ENCODE results near the gene BNIP3.
"Not testable (repeated sequence)": the region's sequence is repeated elsewhere in the genome, so short reads cannot be mapped to it uniquely, and the experiment has no call there.

The BNIP3 gene

DNA sequence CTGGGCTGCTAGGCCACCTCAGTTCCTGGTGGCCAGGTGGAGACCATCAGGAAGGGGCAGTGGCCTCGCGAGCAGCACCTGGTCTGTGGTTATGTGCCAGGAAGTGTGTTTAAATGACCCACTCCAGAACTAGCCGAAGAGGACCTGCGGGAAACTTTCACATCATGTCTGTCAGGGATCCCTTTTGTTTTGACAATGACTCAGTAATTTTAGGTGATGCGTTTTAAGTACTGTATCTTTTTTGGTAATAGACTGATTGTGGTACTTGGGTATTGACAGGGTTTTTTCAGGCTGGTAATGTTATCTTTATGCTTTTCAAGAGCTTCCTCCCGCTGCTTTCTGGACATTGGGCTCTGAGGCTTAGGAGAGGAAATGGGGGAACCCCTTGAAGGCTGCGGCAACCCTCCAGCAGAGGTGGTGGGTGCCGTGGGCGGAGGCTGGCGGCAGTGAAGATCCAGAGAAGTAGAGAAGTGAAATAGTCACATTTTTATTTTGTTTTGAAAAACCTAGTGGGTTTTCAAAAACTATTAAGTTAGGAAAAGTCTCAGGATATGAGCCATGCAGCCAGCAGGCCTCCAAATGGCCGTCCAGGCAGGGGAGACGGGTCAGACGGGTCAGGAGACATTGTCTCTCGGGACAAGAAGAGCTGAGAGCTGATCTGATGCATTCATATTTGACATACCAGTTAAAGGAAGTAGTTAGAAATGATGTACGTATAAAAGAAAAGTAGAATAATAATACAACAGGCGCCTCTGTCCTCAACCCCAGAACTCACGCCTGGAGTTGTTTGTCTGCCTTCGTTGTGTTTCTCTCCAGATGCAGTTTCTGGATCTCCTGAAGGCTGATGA is 53.3 kb downstream of the BNIP3 start:
- DNase-seq, result no peak

DNA sequence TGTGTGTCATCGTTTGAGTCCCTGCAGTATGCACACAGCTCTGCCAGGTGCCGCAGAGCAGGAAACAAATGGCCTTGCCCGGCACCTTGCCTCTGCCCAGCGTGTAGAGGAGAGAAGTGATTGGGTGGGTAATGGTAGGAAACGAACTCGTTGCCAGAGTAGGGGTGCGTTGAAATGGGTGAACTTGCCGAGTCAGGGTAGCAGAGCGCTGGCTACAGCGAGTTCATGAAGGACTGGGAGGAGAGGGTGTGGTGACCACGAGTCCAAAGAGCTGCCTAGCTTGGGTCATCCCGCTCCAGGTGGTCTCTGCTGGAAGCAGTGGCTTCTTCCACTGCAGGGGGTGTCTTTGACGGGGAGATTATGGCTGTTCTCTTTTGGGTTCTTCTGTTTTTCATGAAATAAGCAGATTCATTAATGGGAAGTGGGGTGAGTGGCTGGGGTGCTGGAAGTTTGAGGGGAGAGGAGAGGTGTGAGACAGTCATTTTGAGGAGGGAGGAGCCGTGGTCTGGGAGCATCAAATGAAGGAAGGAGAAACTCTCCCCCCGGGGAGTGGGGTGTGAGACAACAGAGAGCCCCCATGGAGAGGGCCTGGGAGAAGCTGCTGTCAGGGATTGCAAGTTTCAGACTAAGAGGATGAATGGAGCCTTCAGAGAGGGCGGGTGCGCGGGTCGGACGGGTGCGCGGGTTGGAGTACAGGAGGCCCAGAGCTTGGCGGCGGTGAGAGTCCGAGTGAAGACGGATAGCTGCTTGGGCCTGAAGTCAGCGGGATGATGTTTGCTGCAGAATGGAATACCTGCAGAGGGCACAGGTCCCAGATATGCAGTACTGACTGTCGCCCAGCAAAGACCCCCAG is 54.8 kb downstream of the BNIP3 start:
- no peak for DNase-seq

DNA sequence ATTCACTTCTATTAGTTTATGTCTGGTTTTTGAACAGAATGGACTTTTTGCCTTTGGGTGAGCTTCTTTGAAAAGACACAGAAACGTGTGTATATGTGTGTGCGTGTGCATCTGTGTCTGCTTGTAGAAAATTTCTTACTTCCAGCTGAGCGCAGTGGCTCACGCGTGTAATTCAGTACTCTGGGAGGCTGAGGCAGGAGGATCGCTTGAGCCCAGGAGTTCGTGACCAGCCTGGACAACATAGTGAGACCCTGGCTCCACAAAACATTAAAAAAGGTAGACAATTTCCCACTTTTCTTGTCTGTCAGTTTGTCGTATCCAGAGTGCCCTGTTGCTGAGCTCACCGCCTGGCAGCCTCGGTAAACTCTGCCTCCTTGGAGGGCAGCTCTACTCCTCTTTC is 55.5 kb downstream of the BNIP3 start:
- DNase-seq, result no peak

DNA sequence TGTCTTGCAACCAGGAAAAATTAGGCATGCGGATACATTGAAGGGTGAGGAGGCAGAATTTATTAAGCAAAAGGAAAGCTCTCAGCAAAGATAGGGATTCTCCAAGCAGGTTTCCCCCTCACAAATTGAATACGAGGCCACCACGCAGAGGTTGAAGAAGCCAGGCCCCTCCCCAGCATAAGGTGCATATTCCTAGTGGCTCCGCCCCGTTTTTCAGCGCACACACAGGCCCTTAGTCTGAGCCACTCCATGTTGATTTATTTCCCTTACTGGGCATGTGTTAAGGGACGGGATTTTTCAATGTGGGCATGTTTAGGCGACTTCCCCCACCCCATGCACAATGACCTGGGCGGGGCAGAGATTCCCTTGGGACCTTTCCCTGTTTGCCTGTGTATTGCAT is 56.0 kb downstream of the BNIP3 start:
- DNase-seq, result peak; percentile 2

DNA sequence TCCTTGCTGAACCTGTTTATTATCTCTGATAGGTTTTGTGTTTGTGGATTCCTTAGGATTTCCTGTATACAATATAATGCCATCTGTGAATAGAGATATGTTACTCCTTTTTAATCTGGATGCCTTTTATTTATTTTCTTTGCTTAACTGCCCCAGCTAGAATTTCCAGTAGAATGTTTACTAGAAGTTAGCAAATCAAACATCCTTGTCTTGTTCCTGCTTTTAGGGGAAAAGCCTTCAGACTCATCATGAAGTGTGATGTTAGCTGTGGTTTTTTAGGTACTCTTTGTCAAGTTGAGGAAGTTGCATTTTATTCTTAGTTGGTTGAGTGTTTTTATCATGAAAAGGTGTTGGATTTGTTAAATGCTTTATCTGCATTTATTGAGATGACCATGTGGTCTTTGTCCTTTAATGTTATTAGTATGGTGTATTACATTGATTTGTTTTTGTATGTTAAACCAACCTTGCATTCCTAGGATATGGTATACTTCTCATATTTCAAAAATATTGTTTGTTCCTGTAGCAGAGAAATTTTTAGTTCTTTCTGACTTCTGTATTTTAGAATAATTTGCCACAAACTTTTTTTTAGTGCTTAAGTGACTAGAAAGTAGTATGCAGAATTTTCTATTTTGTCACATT is 56.6 kb downstream of the BNIP3 start:
- no peak for DNase-seq

DNA sequence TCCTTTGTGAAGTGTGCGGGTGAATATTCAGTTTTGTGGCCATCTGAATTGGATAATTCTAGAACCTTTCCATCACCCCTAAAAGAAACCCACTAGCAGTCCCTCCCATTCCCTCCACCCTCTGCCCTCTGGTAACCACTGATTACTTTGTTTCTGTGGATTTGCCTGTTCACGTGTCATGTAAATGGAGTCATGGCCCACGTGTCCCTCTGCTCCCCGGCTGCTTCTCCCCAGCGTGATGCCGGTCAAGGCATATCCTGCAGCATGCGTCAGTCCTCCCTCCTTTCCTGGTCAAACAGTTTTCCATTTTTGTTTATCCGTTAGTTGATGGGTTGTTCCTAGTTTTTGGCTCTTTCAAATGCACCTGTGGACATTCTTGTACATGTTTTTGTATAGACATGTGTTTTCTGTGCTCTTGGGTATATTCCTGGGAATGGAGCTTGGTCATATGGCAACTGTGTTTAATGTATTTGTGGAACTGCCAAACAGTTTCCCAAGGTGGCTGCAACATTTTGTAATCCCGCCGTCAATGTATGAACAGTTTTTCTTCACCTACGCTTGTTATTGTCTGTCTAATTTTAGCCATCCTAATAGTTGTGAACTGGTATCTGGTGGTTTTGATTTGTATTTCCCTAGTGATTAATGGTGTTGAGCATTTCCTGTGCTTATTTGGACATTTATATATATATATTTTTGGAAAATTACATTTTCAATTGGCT is 58.5 kb downstream of the BNIP3 start:
- peak; percentile 56 for DNase-seq

DNA sequence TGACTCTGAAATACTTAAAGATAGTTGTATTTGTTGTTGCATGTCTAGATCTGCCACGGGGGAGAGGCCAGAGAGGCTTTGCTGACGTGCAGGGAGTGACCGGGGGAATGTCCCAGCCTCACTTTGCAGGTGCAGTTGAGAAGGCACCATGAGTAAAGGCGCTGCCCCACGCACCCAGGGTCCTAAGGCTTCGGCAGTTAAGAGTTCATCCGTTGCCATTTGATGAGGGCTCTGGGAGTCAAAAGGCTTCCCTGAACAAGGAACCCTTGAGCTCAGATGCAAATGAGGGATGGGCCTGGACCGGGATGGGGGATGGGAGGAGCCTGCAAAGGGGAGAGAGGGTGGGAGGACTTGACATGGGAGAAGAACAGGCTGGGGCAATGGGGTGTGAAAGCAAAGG is 60.5 kb downstream of the BNIP3 start:
- peak; percentile 94 for DNase-seq

DNA sequence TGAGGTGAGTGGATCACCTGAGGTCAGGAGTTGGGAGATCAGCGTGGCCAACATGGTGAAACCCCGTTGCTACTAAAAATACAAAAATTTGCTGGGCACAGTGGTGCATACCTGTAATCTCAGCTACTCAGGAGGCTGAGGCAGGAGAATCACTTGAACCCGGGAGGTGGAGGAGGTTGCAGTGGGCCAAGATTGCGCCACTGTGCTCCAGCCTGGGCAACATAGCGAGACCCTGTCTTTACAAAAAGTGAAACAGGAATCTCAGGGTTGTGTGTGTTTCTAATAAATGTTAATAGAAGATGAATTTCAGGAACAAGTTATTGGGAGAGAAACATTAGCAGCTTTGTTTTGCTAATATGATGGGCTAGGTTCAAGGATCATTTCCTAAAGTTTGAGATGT is 61.0 kb downstream of the BNIP3 start:
- no peak for DNase-seq

DNA sequence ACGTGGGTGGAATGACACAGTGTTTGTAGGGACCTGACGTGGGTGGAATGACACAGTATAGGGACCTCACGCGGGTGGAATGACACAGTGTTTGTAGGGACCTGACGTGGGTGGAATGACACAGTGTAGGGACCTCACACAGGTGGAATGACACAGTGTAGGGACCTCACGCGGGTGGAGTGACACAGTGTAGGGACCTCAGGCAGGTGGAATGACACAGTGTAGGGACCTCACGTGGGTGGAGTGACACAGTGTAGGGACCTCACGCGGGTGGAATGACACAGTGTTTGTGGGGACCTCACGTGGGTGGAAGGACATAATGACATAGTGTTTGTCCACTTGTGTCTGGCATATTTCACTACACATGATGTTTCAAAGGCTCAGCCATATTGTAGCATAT is 61.6 kb downstream of the BNIP3 start:
- DNase-seq, result no peak

DNA sequence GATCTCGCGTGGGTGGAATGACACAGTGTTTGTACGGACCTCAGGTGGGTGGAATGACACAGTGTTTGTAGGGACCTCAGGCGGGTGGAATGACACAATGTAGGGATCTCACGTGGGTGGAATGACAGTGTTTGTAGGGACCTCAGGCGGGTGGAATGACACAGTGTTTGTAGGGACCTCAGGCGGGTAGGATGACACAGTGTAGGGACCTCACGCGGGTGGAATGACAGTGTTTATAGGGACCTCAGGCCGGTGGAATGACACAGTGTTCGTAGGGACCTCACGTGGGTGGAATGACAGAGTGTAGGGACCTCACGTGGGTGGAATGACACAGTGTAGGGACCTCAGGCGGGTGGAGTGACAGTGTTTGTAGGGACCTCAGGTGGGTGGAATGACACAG is 62.3 kb downstream of the BNIP3 start:
- DNase-seq, result not testable (repeated sequence)
